ENCODE results near the gene FBXW7.

DNA sequence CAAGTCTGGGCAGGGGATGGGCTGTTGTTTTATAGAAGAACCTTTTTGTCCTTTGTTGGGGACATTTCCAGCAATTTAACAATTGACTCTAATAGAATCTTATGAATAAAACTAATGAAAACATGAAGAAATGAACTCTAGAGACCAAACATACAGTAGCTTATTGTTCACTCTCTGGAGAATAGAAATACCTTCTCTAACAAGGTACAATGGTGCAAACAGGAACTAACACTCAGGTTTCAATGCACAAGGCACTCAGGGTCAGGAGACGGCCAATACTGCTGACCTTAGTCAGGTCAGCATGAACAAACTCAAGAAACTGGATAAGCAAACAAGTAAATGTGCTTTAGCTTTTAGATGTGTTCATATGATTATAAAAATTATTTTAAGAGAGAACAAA lies 39.6 kb upstream of the FBXW7 start:
- TF ChIP-seq MXI1 (conservative IDR thresholded peaks at IDR 0.05; ENCODE audit: poor library complexity, severe bottlenecking) (no peak), EZH2 (IDR thresholded peaks at IDR 0.05; ENCODE audit: borderline replicate concordance, insufficient read depth, low read length, poor library complexity, severe bottlenecking) (no peak), RAD21 (conservative IDR thresholded peaks at IDR 0.05) (no peak), TAF1 (IDR thresholded peaks at IDR 0.05; ENCODE audit: low read depth) (no peak), POLR2AphosphoS5 (IDR thresholded peaks at IDR 0.05) (no peak), SMC3 (conservative IDR thresholded peaks at IDR 0.05; ENCODE audit: poor library complexity) (no peak)
- TF ChIP-seq, protein P1, sequence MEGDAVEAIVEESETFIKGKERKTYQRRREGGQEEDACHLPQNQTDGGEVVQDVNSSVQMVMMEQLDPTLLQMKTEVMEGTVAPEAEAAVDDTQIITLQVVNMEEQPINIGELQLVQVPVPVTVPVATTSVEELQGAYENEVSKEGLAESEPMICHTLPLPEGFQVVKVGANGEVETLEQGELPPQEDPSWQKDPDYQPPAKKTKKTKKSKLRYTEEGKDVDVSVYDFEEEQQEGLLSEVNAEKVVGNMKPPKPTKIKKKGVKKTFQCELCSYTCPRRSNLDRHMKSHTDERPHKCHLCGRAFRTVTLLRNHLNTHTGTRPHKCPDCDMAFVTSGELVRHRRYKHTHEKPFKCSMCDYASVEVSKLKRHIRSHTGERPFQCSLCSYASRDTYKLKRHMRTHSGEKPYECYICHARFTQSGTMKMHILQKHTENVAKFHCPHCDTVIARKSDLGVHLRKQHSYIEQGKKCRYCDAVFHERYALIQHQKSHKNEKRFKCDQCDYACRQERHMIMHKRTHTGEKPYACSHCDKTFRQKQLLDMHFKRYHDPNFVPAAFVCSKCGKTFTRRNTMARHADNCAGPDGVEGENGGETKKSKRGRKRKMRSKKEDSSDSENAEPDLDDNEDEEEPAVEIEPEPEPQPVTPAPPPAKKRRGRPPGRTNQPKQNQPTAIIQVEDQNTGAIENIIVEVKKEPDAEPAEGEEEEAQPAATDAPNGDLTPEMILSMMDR (IDR thresholded peaks at IDR 0.05; ENCODE audit: poor library complexity, severe bottlenecking), result no peak
- TF ChIP-seq, protein P2, sequence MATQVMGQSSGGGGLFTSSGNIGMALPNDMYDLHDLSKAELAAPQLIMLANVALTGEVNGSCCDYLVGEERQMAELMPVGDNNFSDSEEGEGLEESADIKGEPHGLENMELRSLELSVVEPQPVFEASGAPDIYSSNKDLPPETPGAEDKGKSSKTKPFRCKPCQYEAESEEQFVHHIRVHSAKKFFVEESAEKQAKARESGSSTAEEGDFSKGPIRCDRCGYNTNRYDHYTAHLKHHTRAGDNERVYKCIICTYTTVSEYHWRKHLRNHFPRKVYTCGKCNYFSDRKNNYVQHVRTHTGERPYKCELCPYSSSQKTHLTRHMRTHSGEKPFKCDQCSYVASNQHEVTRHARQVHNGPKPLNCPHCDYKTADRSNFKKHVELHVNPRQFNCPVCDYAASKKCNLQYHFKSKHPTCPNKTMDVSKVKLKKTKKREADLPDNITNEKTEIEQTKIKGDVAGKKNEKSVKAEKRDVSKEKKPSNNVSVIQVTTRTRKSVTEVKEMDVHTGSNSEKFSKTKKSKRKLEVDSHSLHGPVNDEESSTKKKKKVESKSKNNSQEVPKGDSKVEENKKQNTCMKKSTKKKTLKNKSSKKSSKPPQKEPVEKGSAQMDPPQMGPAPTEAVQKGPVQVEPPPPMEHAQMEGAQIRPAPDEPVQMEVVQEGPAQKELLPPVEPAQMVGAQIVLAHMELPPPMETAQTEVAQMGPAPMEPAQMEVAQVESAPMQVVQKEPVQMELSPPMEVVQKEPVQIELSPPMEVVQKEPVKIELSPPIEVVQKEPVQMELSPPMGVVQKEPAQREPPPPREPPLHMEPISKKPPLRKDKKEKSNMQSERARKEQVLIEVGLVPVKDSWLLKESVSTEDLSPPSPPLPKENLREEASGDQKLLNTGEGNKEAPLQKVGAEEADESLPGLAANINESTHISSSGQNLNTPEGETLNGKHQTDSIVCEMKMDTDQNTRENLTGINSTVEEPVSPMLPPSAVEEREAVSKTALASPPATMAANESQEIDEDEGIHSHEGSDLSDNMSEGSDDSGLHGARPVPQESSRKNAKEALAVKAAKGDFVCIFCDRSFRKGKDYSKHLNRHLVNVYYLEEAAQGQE (IDR thresholded peaks at IDR 0.05; ENCODE audit: borderline replicate concordance), result no peak

All from neural cell (in vitro differentiated cells).